Cardiac fibroblast (primary cell): Measurements from ENCODE around the gene TRPM4.
"Not testable (repeated sequence)": the region's sequence is repeated elsewhere in the genome, so short reads cannot be mapped to it uniquely, and the experiment has no call there.

ENCODE experiments used
- DNase-seq, 2 donors: peaks; one replicate each; pipeline versions ENCODE4 v3.0.0 to v3.0.0-alpha.2; 2010; ENCODE audit warnings: low read depth in 2 of 2
- H3K4me3 ChIP-seq, 2 donors: replicated peaks in 1 of 2; 1 replicate in 1 of 2; 2 replicates in 1 of 2; pipeline ENCODE4 v1.5.1; 2011; ENCODE audit warnings: low read depth in 2 of 2, low read length in 2 of 2, mild to moderate bottlenecking in 2 of 2, moderate library complexity in 1 of 2
- TF ChIP-seq, protein P1 (sequence below): IDR thresholded peaks from one replicate; pipeline ENCODE4 v1.5.1; 2011; ENCODE audit warnings: low read depth, mild to moderate bottlenecking, low read length, inconsistent platforms

TRPM4 gene

DNA sequence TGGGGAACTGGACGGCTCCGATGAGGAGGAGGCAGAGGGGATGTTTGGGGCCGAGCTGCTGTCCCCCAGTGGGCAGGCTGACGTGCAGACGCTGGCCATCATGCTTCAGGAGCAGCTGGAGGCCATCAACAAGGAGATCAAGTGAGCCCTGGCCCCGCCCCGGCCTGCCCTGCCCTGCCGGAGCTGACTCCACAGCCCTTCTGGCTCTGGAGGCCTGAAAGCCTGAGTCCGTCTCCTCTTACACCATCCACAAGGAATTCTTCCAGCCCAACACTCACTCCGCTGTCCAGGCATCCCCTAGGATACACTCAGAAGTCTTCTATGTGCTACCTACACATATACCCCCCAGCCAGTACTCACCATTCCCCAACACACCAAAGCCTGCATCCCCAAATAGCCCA is 20.8 kb upstream of the TRPM4 start:
- TF ChIP-seq, protein P1, sequence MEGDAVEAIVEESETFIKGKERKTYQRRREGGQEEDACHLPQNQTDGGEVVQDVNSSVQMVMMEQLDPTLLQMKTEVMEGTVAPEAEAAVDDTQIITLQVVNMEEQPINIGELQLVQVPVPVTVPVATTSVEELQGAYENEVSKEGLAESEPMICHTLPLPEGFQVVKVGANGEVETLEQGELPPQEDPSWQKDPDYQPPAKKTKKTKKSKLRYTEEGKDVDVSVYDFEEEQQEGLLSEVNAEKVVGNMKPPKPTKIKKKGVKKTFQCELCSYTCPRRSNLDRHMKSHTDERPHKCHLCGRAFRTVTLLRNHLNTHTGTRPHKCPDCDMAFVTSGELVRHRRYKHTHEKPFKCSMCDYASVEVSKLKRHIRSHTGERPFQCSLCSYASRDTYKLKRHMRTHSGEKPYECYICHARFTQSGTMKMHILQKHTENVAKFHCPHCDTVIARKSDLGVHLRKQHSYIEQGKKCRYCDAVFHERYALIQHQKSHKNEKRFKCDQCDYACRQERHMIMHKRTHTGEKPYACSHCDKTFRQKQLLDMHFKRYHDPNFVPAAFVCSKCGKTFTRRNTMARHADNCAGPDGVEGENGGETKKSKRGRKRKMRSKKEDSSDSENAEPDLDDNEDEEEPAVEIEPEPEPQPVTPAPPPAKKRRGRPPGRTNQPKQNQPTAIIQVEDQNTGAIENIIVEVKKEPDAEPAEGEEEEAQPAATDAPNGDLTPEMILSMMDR: no peak
- DNase-seq: peak; percentile 52 to 69
- no peak overlapping the region for H3K4me3 ChIP-seq

DNA sequence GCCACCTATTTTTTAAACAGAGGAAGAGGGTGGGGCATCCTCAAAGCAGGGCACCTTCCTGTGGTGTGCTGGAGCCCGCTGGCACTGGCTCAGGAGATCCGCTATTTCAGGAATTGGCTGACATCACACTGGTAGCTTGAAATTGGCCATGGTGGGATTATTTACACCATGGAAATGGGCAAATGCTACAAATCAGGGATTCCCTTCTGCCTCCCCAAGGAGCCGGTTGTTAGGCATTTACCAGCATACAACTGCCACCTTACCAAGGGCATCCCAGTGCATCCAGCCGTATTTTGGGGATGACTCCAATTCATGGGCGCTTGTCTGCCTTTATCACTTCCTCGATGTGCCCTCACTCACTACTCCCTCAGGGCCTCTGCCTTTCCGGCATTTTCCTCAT is 16.6 kb upstream of the TRPM4 start:
- TF ChIP-seq, protein P1: no peak
- DNase-seq: no peak
- H3K4me3 ChIP-seq: no peak overlapping the region

DNA sequence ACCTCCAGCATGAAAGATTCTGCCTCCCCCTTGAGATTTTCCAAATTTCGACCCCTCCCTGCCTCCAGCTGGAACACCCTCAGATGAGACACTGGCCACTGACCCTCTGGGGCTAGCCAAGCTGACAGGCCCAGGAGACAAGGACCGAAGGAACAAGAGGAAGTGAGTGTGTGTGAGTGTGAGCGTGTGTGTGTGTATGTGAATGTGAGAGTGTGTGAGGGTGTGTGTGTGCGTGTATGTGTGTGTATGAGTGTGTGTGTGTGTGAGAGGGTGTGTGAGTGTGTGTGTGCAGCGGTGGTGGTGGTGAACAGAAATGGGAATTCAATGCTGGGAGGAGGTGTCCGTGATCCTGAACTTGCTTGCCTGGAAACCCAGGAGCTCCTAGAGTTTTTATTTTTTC is 16.2 kb upstream of the TRPM4 start:
- DNase-seq: no peak
- H3K4me3 ChIP-seq: no peak overlapping the region
- TF ChIP-seq, protein P1: no peak

DNA sequence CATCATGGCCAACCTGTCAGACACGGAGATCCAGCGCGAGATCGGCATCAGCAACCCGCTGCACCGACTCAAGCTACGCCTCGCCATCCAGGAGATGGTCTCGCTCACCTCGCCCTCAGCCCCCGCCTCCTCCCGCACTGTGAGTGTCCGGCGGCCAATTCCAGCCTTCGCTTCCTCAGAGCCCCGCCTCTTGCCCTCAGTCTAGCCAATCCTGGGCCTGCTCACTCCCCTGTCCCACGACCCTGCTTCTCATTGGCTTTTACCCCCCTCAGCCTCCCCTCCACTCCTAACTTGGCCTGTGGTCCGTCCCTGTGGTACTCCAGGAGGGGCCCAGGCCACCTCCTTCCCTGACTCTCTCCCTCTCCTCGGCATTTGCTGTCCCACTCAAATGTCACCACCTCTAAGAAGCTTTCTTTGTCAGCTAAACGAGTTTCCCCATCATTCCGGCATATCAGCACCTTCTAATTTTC is 14.7 kb upstream of the TRPM4 start:
- TF ChIP-seq, protein P1: no peak
- DNase-seq: peak; percentile 91 to 92

DNA sequence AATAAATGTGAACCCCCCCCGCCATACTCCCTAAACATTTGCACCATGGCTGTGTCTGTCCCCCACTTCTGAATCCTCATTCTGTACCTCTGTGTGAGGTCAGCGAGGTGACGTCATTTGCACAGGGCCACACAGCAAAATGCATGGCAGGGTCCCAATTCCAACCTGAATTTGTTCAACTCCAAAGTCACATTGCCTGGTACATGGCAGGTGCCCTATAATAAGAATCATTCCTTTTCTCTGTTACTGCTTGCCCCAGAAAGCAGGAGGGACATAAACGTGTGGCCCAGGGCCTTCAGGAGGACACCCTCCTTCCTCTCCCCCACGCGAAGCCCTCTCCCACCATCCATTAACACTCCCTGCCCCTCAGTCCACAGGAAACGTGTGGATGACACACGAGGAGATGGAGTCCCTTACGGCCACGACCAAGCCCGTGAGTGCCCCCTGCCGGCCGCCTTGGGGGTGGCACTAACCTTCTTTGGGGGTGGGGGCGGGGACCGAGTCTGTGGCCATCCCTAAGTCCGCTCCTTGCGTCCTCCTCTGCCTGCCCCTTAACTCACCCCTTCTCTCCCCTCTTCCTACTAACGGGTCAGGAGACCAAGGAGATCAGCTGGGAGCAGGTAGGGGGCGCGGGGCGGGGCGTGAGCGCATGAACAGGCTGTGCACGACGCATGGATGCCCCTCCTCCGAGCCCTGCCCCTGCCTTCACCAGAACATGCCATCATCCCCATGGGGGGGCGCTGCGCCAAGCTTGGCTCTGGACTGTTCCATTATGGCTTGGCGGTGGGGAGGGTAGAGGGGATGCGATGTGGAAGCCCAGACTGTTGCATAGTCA is 11.8 kb upstream of the TRPM4 start:
- DNase-seq: peak; percentile 82 to 86
- peak overlapping the region; percentile 26 to 34 for H3K4me3 ChIP-seq
- TF ChIP-seq, protein P1: peak; percentile 88

More for the DNA sequence above, 14.7 kb upstream of the TRPM4 start:
- peak overlapping the region; percentile 72 to 79 for H3K4me3 ChIP-seq

DNA sequence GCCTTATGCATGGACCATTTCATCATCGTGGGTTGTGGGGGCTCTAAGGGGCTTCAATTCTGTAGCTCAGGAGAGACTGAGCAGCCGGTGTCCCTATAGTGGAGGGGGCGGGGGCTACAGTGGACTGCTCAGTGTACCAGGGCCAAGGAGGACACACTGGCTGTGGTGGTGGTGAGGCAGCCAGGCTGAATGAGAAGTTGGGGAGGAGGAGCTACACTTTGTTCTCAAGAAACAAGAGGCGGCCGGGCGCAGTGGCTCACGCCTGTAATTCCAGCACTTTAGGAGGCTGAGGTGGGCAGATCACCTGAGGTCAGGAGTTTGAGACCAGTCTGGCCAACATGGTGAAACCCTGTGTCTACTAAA is 11.2 kb upstream of the TRPM4 start:
- DNase-seq: not testable (repeated sequence)
- H3K4me3 ChIP-seq: peak overlapping the region in 1 of 2 donors; percentile 34

DNA sequence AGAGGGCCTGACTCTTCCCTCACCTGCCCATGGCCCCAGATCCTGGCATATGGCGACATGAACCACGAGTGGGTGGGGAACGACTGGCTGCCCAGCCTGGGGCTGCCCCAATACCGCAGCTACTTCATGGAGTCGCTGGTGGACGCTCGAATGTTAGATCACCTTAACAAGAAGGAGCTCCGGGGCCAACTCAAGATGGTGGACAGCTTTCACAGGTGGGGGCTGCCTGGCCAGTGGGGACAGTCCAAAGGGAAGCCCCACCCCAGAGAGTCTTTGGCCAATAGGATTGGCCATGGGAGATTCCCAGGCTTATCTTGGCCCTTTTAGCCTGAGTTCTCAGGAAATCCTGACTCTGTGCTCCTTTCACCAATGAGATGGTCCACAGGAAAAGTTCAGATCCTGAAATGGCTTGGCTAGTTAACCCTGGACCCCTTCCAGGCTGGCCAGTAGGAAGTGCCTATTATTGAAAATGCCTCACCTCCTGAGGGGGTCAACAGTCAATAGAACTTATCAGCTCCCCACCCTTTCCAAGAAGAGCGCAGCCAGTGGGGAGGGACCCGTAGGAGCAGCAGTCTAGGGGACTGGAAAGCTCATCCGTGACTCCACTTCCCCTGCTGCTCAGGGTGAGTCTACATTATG is 9.4 kb upstream of the TRPM4 start:
- TF ChIP-seq, protein P1: no peak
- no peak for DNase-seq
- H3K4me3 ChIP-seq: no peak overlapping the region
